Measurements from ENCODE around the gene MALT1. TPM values are rescaled to one million over a fixed set of nuclear protein-coding genes. Genes with fewer than 3 reads are reported as not detected.

The MALT1 gene
- total and polyA plus RNA-seq, 9 of the 15 experiments (the other 6 are each of a cell fraction or from before 2014, with no cell fraction given): 0.14 to 1.6 (median 0.32) TPM

DNA sequence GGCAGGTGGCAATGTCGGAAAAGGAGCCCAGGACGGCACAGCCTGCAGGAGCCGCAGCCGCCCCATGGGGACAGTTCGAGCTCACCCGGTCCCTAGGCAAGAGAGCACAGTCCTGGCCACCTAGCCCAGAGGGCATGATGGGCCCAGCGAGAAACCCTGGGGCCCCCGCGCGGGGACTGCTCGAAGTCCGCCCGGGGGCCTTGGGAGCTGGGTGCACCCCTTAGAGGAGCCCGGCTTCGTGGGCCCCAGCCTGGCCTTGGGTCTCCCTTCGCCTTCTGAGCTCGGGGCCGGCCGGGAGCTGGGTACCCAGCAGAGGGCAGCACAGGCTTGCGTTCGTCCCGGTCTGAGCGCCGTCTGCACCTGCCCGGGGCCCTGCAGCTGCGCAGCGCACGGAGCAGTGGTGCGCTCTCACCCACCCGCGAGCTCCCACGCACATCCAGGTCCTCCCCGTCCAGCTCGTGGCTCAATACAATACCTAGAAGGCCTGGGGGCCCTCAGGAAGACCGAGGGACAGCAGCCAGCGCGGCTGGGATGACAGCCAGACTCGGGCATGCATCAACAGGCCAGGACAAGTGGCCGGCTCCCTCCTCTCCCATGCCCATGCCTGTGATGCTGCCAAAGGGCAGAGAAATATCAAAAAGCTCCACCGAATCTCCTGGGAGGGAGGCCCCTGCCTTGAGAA lies 97.2 kb downstream of the MALT1 start:
- Histone ChIP-seq H3K4me3 (no peak overlapping the region), H2AFZ (ENCODE audit: low read depth, low read length) (no peak overlapping the region), H3K27me3 (ENCODE audit: control insufficient read depth in 2 of 2, insufficient read depth in 2 of 2, low read length in 2 of 2) (no peaks in the 10 kb centered on the region), H3K36me3 (ENCODE audit: control insufficient read depth, insufficient read depth, low read length) (no peaks in the 10 kb centered on the region), H3K9me1 (ENCODE audit: control insufficient read depth, insufficient read depth, low read length) (no peaks in the 10 kb centered on the region), H4K20me1 (replicated peaks; ENCODE audit: control insufficient read depth, insufficient read depth, low read length) (no peaks in the 10 kb centered on the region), H3K4me1 (replicated peaks in 1 of 2; ENCODE audit: control insufficient read depth in 2 of 2, insufficient read depth in 2 of 2, low read length in 2 of 2) (peaks cover 0 to 6% of the 10 kb centered on the region in 2 experiments; a peak in 2 of 5 replicates), H3K9me3 (replicated peaks; ENCODE audit: control insufficient read depth, insufficient read depth, low read depth, low read length) (no peaks in the 10 kb centered on the region), H3K9ac (ENCODE audit: insufficient read depth in 1 of 2, low read depth in 2 of 2, low read length in 2 of 2) (no peak overlapping the region), H3K27ac (ENCODE audit: extremely low read depth, low read depth, low read length) (no peak overlapping the region), H3K4me2 (ENCODE audit: insufficient read depth, low read length) (no peak overlapping the region), H3K79me2 (ENCODE audit: control insufficient read depth, insufficient read depth, low read length) (no peaks in the 10 kb centered on the region)
- intact Hi-C loops (cut with micrococcal nuclease) (no loop called here), in situ Hi-C loops (cut with MboI) (no loop called here)
- CTCF ChIA-PET (ENCODE audit: low intra/inter-chr PET ratio): interaction anchor here (0.6 to 1.8 kb wide), 2 partner anchors 274 to 289 kb away, joined by 3 to 7 read pairs; no protein-coding TSS in a partner anchor
- FAIRE-seq: no peak
- POLR2A ChIA-PET: no interaction called here
- ATAC-seq: peak; percentile 98
- no TSS peak for BruUV-seq (replicated peaks)
- DNase-seq (ENCODE audit: extremely low read depth in 1 of 4, low spot score in 3 of 4): peak; percentile 36 to 50 (median 46)
- 6% methylated on average over 34 of the region's 40 CpGs for WGBS (ENCODE audit: insufficient coverage, low coverage, missing lambda C conversion rate)
- TF ChIP-seq ZNF165 (CRISPR knock-in tag; IDR thresholded peaks at IDR 0.05; ENCODE audit: borderline replicate concordance) (no peak), ZNF551 (CRISPR knock-in tag; IDR thresholded peaks at IDR 0.05) (no peak), POLR2A (conservative IDR thresholded peaks at IDR 0.05) (no peak), SMC3 (conservative IDR thresholded peaks at IDR 0.05; ENCODE audit: insufficient read depth, low read depth, low read length) (peak; percentile 44; the same call in 1 of the 2 replicates), CTCF (IDR thresholded peaks at IDR 0.05 in 2 of 3, conservative IDR thresholded peaks at IDR 0.05 in 1 of 3; ENCODE audit: insufficient read depth in 2 of 3, low read depth in 1 of 3, low read length in 3 of 3) (peak in 2 of 3 experiments; percentile 53 to 57; a peak in 5 of 6 replicates), NRF1 (conservative IDR thresholded peaks at IDR 0.05 in 1 of 2, IDR thresholded peaks at IDR 0.05 in 1 of 2) (peak; percentile 67 to 73), HMG20A (CRISPR knock-in tag; conservative IDR thresholded peaks at IDR 0.05) (no peak), TFAP4 (CRISPR knock-in tag; IDR thresholded peaks at IDR 0.05; ENCODE audit: borderline replicate concordance) (peak; percentile 19; the same call in 1 of the 2 replicates), RNF219 (CRISPR knock-in tag; IDR thresholded peaks at IDR 0.05) (no peak), CTCFL (IDR thresholded peaks at IDR 0.05; ENCODE audit: borderline replicate concordance, insufficient read depth, low read depth, low read length, poor library complexity, severe bottlenecking) (peak; percentile 16), POLR2H (tag; IDR thresholded peaks at IDR 0.05; ENCODE audit: low read depth) (no peak)
- TF ChIP-seq, protein P1, sequence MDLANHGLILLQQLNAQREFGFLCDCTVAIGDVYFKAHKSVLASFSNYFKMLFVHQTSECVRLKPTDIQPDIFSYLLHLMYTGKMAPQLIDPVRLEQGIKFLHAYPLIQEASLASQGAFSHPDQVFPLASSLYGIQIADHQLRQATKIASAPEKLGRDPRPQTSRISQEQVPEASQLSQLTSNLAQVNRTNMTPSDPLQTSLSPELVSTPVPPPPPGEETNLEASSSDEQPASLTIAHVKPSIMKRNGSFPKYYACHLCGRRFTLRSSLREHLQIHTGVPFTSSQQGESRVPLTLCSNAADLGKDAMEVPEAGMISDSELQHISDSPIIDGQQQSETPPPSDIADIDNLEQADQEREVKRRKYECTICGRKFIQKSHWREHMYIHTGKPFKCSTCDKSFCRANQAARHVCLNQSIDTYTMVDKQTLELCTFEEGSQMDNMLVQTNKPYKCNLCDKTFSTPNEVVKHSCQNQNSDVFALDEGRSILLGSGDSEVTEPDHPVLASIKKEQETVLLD (IDR thresholded peaks at IDR 0.05): no peak

Data from K562 (cell line).